Tibial artery (tissue), 4 donors: ENCODE measurements around the gene TTLL5.
A peak's percentile ranks its signal among the peaks of the same experiment; 100 is the strongest.

Experiments used
- DNase-seq, 2 donors: peaks; one replicate each; pipeline ENCODE4 v3.0.0-alpha.2; 2019
- H3K27ac ChIP-seq, 2 donors: fragments of 200-600 bp; sonication (generic) in 1 of 2; 1 replicate in 1 of 2; 2 replicates in 1 of 2; pipeline ENCODE4 v1.5.1; 2018 to 2019; ENCODE audit warnings: mild to moderate bottlenecking in 1 of 2
- H3K27me3 ChIP-seq, 2 donors: fragments of 200-600 bp; sonication (generic) in 1 of 2; one replicate each; pipeline versions ENCODE4 v1.5.1 to v1.6.0; 2016 to 2019
- H3K36me3 ChIP-seq, 3 donors: fragments of 200-600 bp; sonication (generic) in 2 of 3; one replicate each; pipeline ENCODE4 v1.5.1; 2016 to 2019; ENCODE audit warnings: mild to moderate bottlenecking in 2 of 3
- H3K4me1 ChIP-seq, 4 donors: fragments of 200-600 bp; sonication (generic) in 2 of 4; 1 replicate in 3 of 4; 2 replicates in 1 of 4; pipeline ENCODE4 v1.5.1; 2016 to 2019
- H3K4me3 ChIP-seq, 2 donors: fragments of 200-600 bp; sonication (generic) in 1 of 2; 1 replicate in 1 of 2; 2 replicates in 1 of 2; pipeline ENCODE4 v1.5.1; 2018 to 2019; ENCODE audit warnings: mild to moderate bottlenecking in 2 of 2
- H3K9me3 ChIP-seq, 3 donors: fragments of 200-600 bp; sonication (generic) in 1 of 3; one replicate each; pipeline ENCODE4 v1.5.1; 2016 to 2019
- CTCF ChIP-seq, 2 experiments: fragments of 200-600 bp in 1 of 2; fragments of 450-650 bp in 1 of 2; IDR thresholded peaks; one replicate each; pipeline ENCODE4 v1.5.1; 2017 to 2019; ENCODE audit warnings: antibody characterized with exemption in 2 of 2, mild to moderate bottlenecking in 1 of 2, moderate library complexity in 1 of 2
- intact Hi-C: fragments of 100-400 bp; cut with DNase I; formaldehyde crosslinking; loops from one replicate; pipeline ENCODE4 v1.15.0; 2023; ENCODE audit warnings: low total_unique reads

The TTLL5 gene

GRCh38 chr14:75986439-75986765, 325.4 kb downstream of the TTLL5 start:
- H3K27ac ChIP-seq = peak overlapping the region; percentile 93 to 99
- H3K9me3 ChIP-seq = no peaks in the 10 kb centered on the region
- H3K27me3 ChIP-seq = no peaks in the 10 kb centered on the region
- peak overlapping the region; percentile 90 for H3K4me3 ChIP-seq
- no peak for TF ChIP-seq CTCF (IDR thresholded peaks at IDR 0.05)
- peaks cover 0 to 56% (median 35%) of the 10 kb centered on the region in 4 donors for H3K4me1 ChIP-seq
- no peak for DNase-seq
- peaks cover 0 to 12% (median 0%) of the 10 kb centered on the region in 3 donors for H3K36me3 ChIP-seq
- intact Hi-C loops = no loop called here

GRCh38 chr14:75987201-75987970, 326.3 kb downstream of the TTLL5 start:
- Histone ChIP-seq H3K27ac (peak overlapping the region in 1 of 2 donors; percentile 4), H3K36me3 (peaks cover 0 to 12% (median 0%) of the 10 kb centered on the region in 3 donors), H3K4me3 (no peak overlapping the region), H3K27me3 (no peaks in the 10 kb centered on the region), H3K9me3 (no peaks in the 10 kb centered on the region), H3K4me1 (peaks cover 0 to 65% (median 40%) of the 10 kb centered on the region in 4 donors)
- intact Hi-C loops = no loop called here
- no peak for TF ChIP-seq CTCF (IDR thresholded peaks at IDR 0.05)
- no peak for DNase-seq

- Histone ChIP-seq H3K4me1 (peaks cover 0 to 78% (median 42%) of the 10 kb centered on the region in 4 donors), H3K4me3 (no peak overlapping the region), H3K9me3 (no peaks in the 10 kb centered on the region), H3K27ac (peak overlapping the region; percentile 34 to 41), H3K36me3 (peaks cover 0 to 12% (median 0%) of the 10 kb centered on the region in 3 donors), H3K27me3 (no peaks in the 10 kb centered on the region)
- intact Hi-C loops = no loop called here
- peak; percentile 57 to 75 for DNase-seq
- TF ChIP-seq CTCF (IDR thresholded peaks at IDR 0.05) = no peak
Observed at GRCh38 chr14:75989134-75989533, 328.1 kb downstream of the TTLL5 start.

- Histone ChIP-seq H3K36me3 (peaks cover 0 to 16% (median 0%) of the 10 kb centered on the region in 3 donors), H3K27ac (peak overlapping the region; percentile 41 to 49), H3K27me3 (no peaks in the 10 kb centered on the region), H3K4me1 (peaks cover 0 to 84% (median 47%) of the 10 kb centered on the region in 4 donors), H3K9me3 (no peaks in the 10 kb centered on the region), H3K4me3 (no peak overlapping the region)
- no peak for TF ChIP-seq CTCF (IDR thresholded peaks at IDR 0.05)
- intact Hi-C loops = no loop called here
- DNase-seq = no peak
Observed at GRCh38 chr14:75990297-75990696, 329.3 kb downstream of the TTLL5 start.

GRCh38 chr14:75991753-75992152, 330.7 kb downstream of the TTLL5 start:
- DNase-seq = no peak
- Histone ChIP-seq H3K27me3 (no peaks in the 10 kb centered on the region), H3K27ac (peak overlapping the region; percentile 41 to 49), H3K4me3 (no peak overlapping the region), H3K4me1 (peaks cover 0 to 89% (median 46%) of the 10 kb centered on the region in 4 donors), H3K36me3 (peaks cover 0 to 16% (median 0%) of the 10 kb centered on the region in 3 donors), H3K9me3 (no peaks in the 10 kb centered on the region)
- intact Hi-C loops = no loop called here
- TF ChIP-seq CTCF (IDR thresholded peaks at IDR 0.05) = no peak
